H1 (cell line): ENCODE results near the gene CDC42BPB. TPM values are rescaled to one million over a fixed set of nuclear protein-coding genes. Genes with fewer than 3 reads are reported as not detected.

Experiments used
- CBX8 ChIP-seq: fragments of 300-800, 300-1000 bp; sonication (generic); IDR thresholded peaks from 2 replicates; pipeline ENCODE4 v1.7.1; 2016; ENCODE audit warnings: low read depth, low read length, borderline replicate concordance
- CTBP2 ChIP-seq: IDR thresholded peaks from 2 replicates; pipeline ENCODE4 v1.7.0; 2011; ENCODE audit warnings: borderline replicate concordance, mild to moderate bottlenecking, moderate library complexity, mixed read lengths, low read length; ENCODE audit not compliant: insufficient read depth, insufficient read length
- KDM4A ChIP-seq: IDR thresholded peaks from one replicate; pipeline ENCODE4 v1.7.1; 2012; ENCODE audit warnings: low read depth, mild to moderate bottlenecking, moderate library complexity, low read length, inconsistent platforms; ENCODE audit not compliant: severe bottlenecking
- TCF12 ChIP-seq: IDR thresholded peaks from 2 replicates; pipeline ENCODE4 v1.6.1; 2011; ENCODE audit warnings: low read depth, mild to moderate bottlenecking, low read length
- USF2 ChIP-seq: IDR thresholded peaks from 2 replicates; pipeline ENCODE4 v1.6.1; 2011; ENCODE audit warnings: low read length, improper control_type of control experiment
- polyA plus RNA-seq, 7 experiments: library from polyadenylated mRNA; depleted of rRNA in 3 of 7; stranded (reverse) in 5 of 7; unstranded in 2 of 7; fragments of >200 nt in 5 of 7; fragments of 200-250 nt in 2 of 7; gene quantifications; 1 replicate in 5 of 7; 2 replicates in 1 of 7; 4 replicates in 1 of 7; pipeline versions ENCODE4 v1.2.1 to v1.2.3, GENCODE V29; 2011 to 2013; ENCODE audit warnings: missing spikeins in 2 of 7, mixed read lengths in 2 of 7
- total RNA-seq: library from RNA; stranded (reverse); fragmentation: NEBNext Ultra II Directional; extraction: Animal tissue kit (Norgen Biotek cat#: 25700); gene quantifications from 2 replicates; pipeline ENCODE4 v1.2.1, GENCODE V29; 2021

CDC42BPB gene
- total and polyA plus RNA-seq, 2 of the 8 experiments (the other 6 are each of a cell fraction or from before 2014, with no cell fraction given): 51.2 to 88.2 TPM

- TF ChIP-seq USF2 (no peak), KDM4A (no peak), CBX8 (no peak), CTBP2 (no peak), TCF12 (no peak)
- TF ChIP-seq, all 59 proteins: peak for 0
Observed at GRCh38 chr14:102920273-102920997, 136.9 kb downstream of the CDC42BPB start (continued).
